Measurements from ENCODE around the gene ZNF714. TPM values are rescaled to one million over a fixed set of nuclear protein-coding genes. Genes with fewer than 3 reads are reported as not detected.

Gene ZNF714
- total RNA-seq, 1 experiment from 2014 or later, result 44.9 TPM

- no peak overlapping the region for H3K4me2 ChIP-seq (ENCODE audit: low read depth, low read length, poor library complexity, severe bottlenecking)
- H3K9me2 ChIP-seq (replicated peaks; ENCODE audit: insufficient read depth, low read length), result no peaks in the 10 kb centered on the region
- no peak overlapping the region for H3K9ac ChIP-seq (ENCODE audit: low read length)
- H2AFZ ChIP-seq (ENCODE audit: low read length), result no peak overlapping the region
- no peaks in the 10 kb centered on the region for H4K20me1 ChIP-seq (ENCODE audit: insufficient read depth, low read depth, low read length)
- no peak overlapping the region for H3K4me3 ChIP-seq (ENCODE audit: low read length)
- no peaks in the 10 kb centered on the region for H3K27me3 ChIP-seq (ENCODE audit: low read length)
- H3K79me2 ChIP-seq (ENCODE audit: low read length), result peaks cover 86% of the 10 kb centered on the region
- no peak for DNase-seq
- H3K36me3 ChIP-seq (ENCODE audit: insufficient read depth, low read length), result peaks cover 67% of the 10 kb centered on the region
- H3K9me3 ChIP-seq (ENCODE audit: low read length), result peaks cover 9% of the 10 kb centered on the region; the same call in 1 of the 2 replicates
- H3K4me1 ChIP-seq (ENCODE audit: low read length), result no peaks in the 10 kb centered on the region
- no peak overlapping the region for H3K27ac ChIP-seq (ENCODE audit: low read length)
Measured at GRCh38 chr19:21151460-21151859, 69.5 kb downstream of the ZNF714 start.

GRCh38 chr19:21158523-21159135 lies 76.6 kb downstream of the ZNF714 start:
- no peak overlapping the region for H3K4me3 ChIP-seq (ENCODE audit: low read length)
- H2AFZ ChIP-seq (ENCODE audit: low read length), result no peak overlapping the region
- H3K27ac ChIP-seq (ENCODE audit: low read length), result no peak overlapping the region
- DNase-seq, result no peak
- no peaks in the 10 kb centered on the region for H4K20me1 ChIP-seq (ENCODE audit: insufficient read depth, low read depth, low read length)
- peaks cover 87% of the 10 kb centered on the region for H3K79me2 ChIP-seq (ENCODE audit: low read length)
- no peaks in the 10 kb centered on the region for H3K9me3 ChIP-seq (ENCODE audit: low read length)
- no peaks in the 10 kb centered on the region for H3K4me1 ChIP-seq (ENCODE audit: low read length)
- no peaks in the 10 kb centered on the region for H3K27me3 ChIP-seq (ENCODE audit: low read length)
- peaks cover 43% of the 10 kb centered on the region for H3K36me3 ChIP-seq (ENCODE audit: insufficient read depth, low read length)
- H3K9me2 ChIP-seq (replicated peaks; ENCODE audit: insufficient read depth, low read length), result no peaks in the 10 kb centered on the region
- H3K4me2 ChIP-seq (ENCODE audit: low read depth, low read length, poor library complexity, severe bottlenecking), result no peak overlapping the region
- no peak overlapping the region for H3K9ac ChIP-seq (ENCODE audit: low read length)

GRCh38 chr19:21164541-21164940 lies 82.5 kb downstream of the ZNF714 start:
- Histone ChIP-seq H3K36me3 (ENCODE audit: insufficient read depth, low read length) (peaks cover 72% of the 10 kb centered on the region), H3K9ac (ENCODE audit: low read length) (no peak overlapping the region), H2AFZ (ENCODE audit: low read length) (no peak overlapping the region), H3K27ac (ENCODE audit: low read length) (no peak overlapping the region), H3K4me1 (ENCODE audit: low read length) (no peaks in the 10 kb centered on the region), H3K4me3 (ENCODE audit: low read length) (no peak overlapping the region), H3K9me2 (replicated peaks; ENCODE audit: insufficient read depth, low read length) (no peaks in the 10 kb centered on the region), H3K9me3 (ENCODE audit: low read length) (no peaks in the 10 kb centered on the region), H4K20me1 (ENCODE audit: insufficient read depth, low read depth, low read length) (no peaks in the 10 kb centered on the region), H3K27me3 (ENCODE audit: low read length) (no peaks in the 10 kb centered on the region), H3K4me2 (ENCODE audit: low read depth, low read length, poor library complexity, severe bottlenecking) (no peak overlapping the region), H3K79me2 (ENCODE audit: low read length) (peaks cover 73% of the 10 kb centered on the region)
- DNase-seq, result no peak

- Histone ChIP-seq H3K27ac (ENCODE audit: low read length) (no peak overlapping the region), H3K79me2 (ENCODE audit: low read length) (peaks cover 65% of the 10 kb centered on the region), H3K27me3 (ENCODE audit: low read length) (no peaks in the 10 kb centered on the region), H3K9me3 (ENCODE audit: low read length) (no peaks in the 10 kb centered on the region), H3K4me2 (ENCODE audit: low read depth, low read length, poor library complexity, severe bottlenecking) (no peak overlapping the region), H4K20me1 (ENCODE audit: insufficient read depth, low read depth, low read length) (no peaks in the 10 kb centered on the region), H2AFZ (ENCODE audit: low read length) (no peak overlapping the region), H3K36me3 (ENCODE audit: insufficient read depth, low read length) (peaks cover 75% of the 10 kb centered on the region), H3K9ac (ENCODE audit: low read length) (no peak overlapping the region), H3K4me1 (ENCODE audit: low read length) (no peaks in the 10 kb centered on the region), H3K9me2 (replicated peaks; ENCODE audit: insufficient read depth, low read length) (no peaks in the 10 kb centered on the region), H3K4me3 (ENCODE audit: low read length) (no peak overlapping the region)
- no peak for DNase-seq
Measured at GRCh38 chr19:21166436-21166835, 84.4 kb downstream of the ZNF714 start.

Small RNA genes lying within 50 kb of the gene (small RNA-seq; reads per million reads assigned to genes)
- gene RNA5SP469, result 0.51 reads per million, percentile 10 among the genes with 10 or more reads in this experiment

Other genes starting within 250 kb of the ZNF714 start
- 20.1 and 43.4 TPM in 2 replicates for gene ZNF85, start 159.0 kb upstream of the ZNF714 start, total RNA-seq (2014; rRNA removed; shearing (Covaris generic); ENCODE audit: low replicate concordance)
- 22.7 and 34.8 TPM in 2 replicates for gene ZNF430, start 61.5 kb upstream of the ZNF714 start, total RNA-seq (2014; rRNA removed; shearing (Covaris generic); ENCODE audit: low replicate concordance)
- 13.1 and 19.5 TPM in 2 replicates for gene ZNF431, start 59.8 kb downstream of the ZNF714 start, total RNA-seq (2014; rRNA removed; shearing (Covaris generic); ENCODE audit: low replicate concordance)
- 17.9 and 60.8 TPM in 2 replicates for gene ZNF708, start 247.2 kb downstream of the ZNF714 start, total RNA-seq (2014; rRNA removed; shearing (Covaris generic); ENCODE audit: low replicate concordance)